Neural cell (in vitro differentiated cells): ENCODE results near the gene ASF1B. TPM values are rescaled to one million over a fixed set of nuclear protein-coding genes. Genes with fewer than 3 reads are reported as not detected.

Experiments
- H2AFZ ChIP-seq: fragments of 200-600, 300-800 bp; sonication (generic), shearing (Covaris generic); 2 replicates; pipeline ENCODE4 v1.6.0; 2014; ENCODE audit warnings: low read depth, mild to moderate bottlenecking, antibody characterized with exemption, low read length, moderate library complexity
- H3F3A ChIP-seq: fragments of 200-600 bp; shearing (Covaris generic); 2 replicates; pipeline ENCODE4 v1.6.1; 2016; ENCODE audit warnings: mild to moderate bottlenecking, moderate library complexity, mixed read lengths, antibody characterized with exemption, low read length; ENCODE audit not compliant: insufficient read depth, poor library complexity, severe bottlenecking
- H3K27ac ChIP-seq: fragments of 200-600, 300-800 bp; sonication (generic), shearing (Covaris generic); 2 replicates; pipeline ENCODE4 v1.5.1; 2014; ENCODE audit warnings: mild to moderate bottlenecking, low read length, moderate library complexity
- H3K27me3 ChIP-seq: fragments of 300-800, 200-600 bp; sonication (generic), shearing (Covaris generic); 2 replicates; pipeline ENCODE4 v1.6.0; 2014; ENCODE audit warnings: mild to moderate bottlenecking, low read depth, low read length, moderate library complexity; ENCODE audit not compliant: insufficient read depth
- H3K36me3 ChIP-seq: fragments of 300-800, 200-600 bp; sonication (generic), shearing (Covaris generic); 2 replicates; pipeline ENCODE4 v1.5.1; 2014; ENCODE audit warnings: mild to moderate bottlenecking, antibody characterized with exemption, low read length, moderate library complexity; ENCODE audit not compliant: insufficient read depth
- H3K4me2 ChIP-seq: fragments of 300-800, 200-600 bp; sonication (generic), shearing (Covaris generic); 2 replicates; pipeline ENCODE4 v1.6.0; 2014; ENCODE audit warnings: mild to moderate bottlenecking, low read length
- H3K4me3 ChIP-seq: fragments of 300-800, 200-600 bp; sonication (generic), shearing (Covaris generic); 2 replicates; pipeline ENCODE4 v1.5.1; 2014; ENCODE audit warnings: mild to moderate bottlenecking, low read length, moderate library complexity
- H3K79me2 ChIP-seq: fragments of 200-600 bp; shearing (Covaris generic); replicated peaks from 2 replicates; pipeline ENCODE4 v1.6.0; 2014; ENCODE audit warnings: mild to moderate bottlenecking, low read length, moderate library complexity; ENCODE audit not compliant: insufficient read depth
- H3K9ac ChIP-seq: fragments of 300-800, 200-600 bp; sonication (generic), shearing (Covaris generic); 2 replicates; pipeline ENCODE4 v1.6.1; 2016; ENCODE audit warnings: mild to moderate bottlenecking, low read length, mixed read lengths
- H3K9me2 ChIP-seq: fragments of 200-600 bp; shearing (Covaris generic); 2 replicates; pipeline ENCODE4 v1.6.1; 2016; ENCODE audit warnings: mild to moderate bottlenecking, low read length, mixed read lengths; ENCODE audit not compliant: insufficient read depth
- H3K9me3 ChIP-seq: fragments of 200-600, 300-800 bp; sonication (generic), shearing (Covaris generic); 2 replicates; pipeline ENCODE4 v1.6.1; 2016; ENCODE audit warnings: mild to moderate bottlenecking, mixed run types, low read length, moderate library complexity, mixed read lengths
- H4K20me1 ChIP-seq: fragments of 200-600 bp; shearing (Covaris generic); 2 replicates; pipeline ENCODE4 v1.6.1; 2016; ENCODE audit warnings: mild to moderate bottlenecking, mixed run types; ENCODE audit not compliant: insufficient read depth
- EP300 ChIP-seq: fragments of 450-650 bp; conservative IDR thresholded peaks from 2 replicates; pipeline ENCODE4 v1.6.1; 2014; ENCODE audit warnings: antibody characterized with exemption, mild to moderate bottlenecking, moderate library complexity; ENCODE audit not compliant: poor library complexity, severe bottlenecking
- EZH2 ChIP-seq: fragments of 200-600, 300-800 bp; shearing (Covaris generic), sonication (generic); IDR thresholded peaks from 2 replicates; pipeline ENCODE4 v1.6.1; 2014; ENCODE audit warnings: antibody characterized with exemption, low read length, borderline replicate concordance, mild to moderate bottlenecking; ENCODE audit not compliant: insufficient read depth, poor library complexity, severe bottlenecking
- MXI1 ChIP-seq: fragments of 450-650 bp; conservative IDR thresholded peaks from 2 replicates; pipeline ENCODE4 v1.6.1; 2014; ENCODE audit warnings: antibody characterized with exemption, mild to moderate bottlenecking; ENCODE audit not compliant: poor library complexity, severe bottlenecking
- POLR2AphosphoS5 ChIP-seq: IDR thresholded peaks from 2 replicates; pipeline ENCODE4 v1.6.1; 2012
- RAD21 ChIP-seq: fragments of 450-650 bp; conservative IDR thresholded peaks from 2 replicates; pipeline ENCODE4 v1.6.1; 2014; ENCODE audit warnings: antibody characterized with exemption, mild to moderate bottlenecking, moderate library complexity
- SMC3 ChIP-seq: fragments of 450-650 bp; conservative IDR thresholded peaks from 2 replicates; pipeline ENCODE4 v1.6.1; 2014; ENCODE audit warnings: antibody characterized with exemption, mild to moderate bottlenecking, moderate library complexity; ENCODE audit not compliant: poor library complexity
- TAF1 ChIP-seq: IDR thresholded peaks from 2 replicates; pipeline ENCODE4 v1.6.1; 2012; ENCODE audit warnings: low read depth
- polyA plus RNA-seq: library from polyadenylated mRNA; depleted of rRNA; stranded (reverse); fragments of >200 nt; gene quantifications from 2 replicates; pipeline ENCODE4 v1.2.3, GENCODE V29; 2014
- TF ChIP-seq, protein P1 (sequence below): fragments of 450-650 bp; IDR thresholded peaks from 2 replicates; pipeline ENCODE4 v1.5.1; 2014; ENCODE audit warnings: antibody characterized with exemption, mild to moderate bottlenecking, moderate library complexity; ENCODE audit not compliant: poor library complexity, severe bottlenecking
- TF ChIP-seq, protein P2 (sequence below): IDR thresholded peaks from 2 replicates; pipeline ENCODE4 v1.6.1; 2012; ENCODE audit warnings: borderline replicate concordance

ASF1B gene
- polyA plus RNA-seq, 1 donor from 2014 or later, result 0.32 TPM

DNA sequence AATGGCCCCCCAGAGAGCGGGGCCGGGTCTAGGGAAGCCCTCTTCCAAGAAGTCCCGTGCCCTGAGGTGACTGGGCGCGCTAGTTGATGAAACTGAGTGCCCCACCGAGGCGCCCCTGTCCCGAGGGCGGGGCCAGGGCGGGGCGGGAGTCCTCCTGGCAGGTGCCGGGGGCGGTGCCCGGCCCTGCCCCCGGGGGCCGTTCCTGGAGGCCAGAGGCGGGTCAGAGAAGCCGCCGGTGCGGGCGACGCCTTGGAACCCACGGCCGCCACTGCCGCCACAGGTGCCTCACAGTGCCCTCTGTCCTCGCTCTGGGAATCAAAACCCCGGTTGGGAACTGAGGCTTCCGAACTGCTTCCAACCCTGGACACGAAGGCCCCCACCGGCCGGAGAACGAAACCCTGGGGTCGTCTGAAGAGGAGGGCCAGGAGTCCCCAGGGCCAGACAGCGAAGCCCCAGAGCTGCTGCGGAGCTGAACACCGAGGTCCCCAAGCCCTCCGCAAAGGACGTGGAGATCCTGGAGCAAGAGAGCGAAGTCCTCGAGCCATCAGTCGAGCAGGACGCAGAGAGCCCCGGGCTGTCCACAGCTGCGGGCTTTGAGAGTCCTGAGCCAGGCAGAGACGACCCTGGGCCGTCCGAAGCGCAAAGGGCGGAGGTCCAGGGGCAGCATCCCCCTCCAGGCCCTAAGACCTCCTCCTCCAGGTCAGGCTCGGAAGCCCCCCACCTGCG lies 63.7 kb downstream of the ASF1B start, which contains the start of gene MISP3:
MISP3 (plus strand) TSS at position 252 of the 726 bp plus-strand sequence. CDS start 524 bp downstream, outside the sequence.
- Histone ChIP-seq H3K4me2 (no peak within 1 kb of the TSS), H3F3A (no peaks in the 10 kb centered on the region), H2AFZ (peak within 1 kb of the TSS; percentile 60), H3K4me3 (peak within 1 kb of the TSS; percentile 87), H3K36me3 (no peaks in the 10 kb centered on the region), H3K9me3 (no peaks in the 10 kb centered on the region), H3K27ac (peak within 1 kb of the TSS; percentile 53), H3K79me2 (no peaks in the 10 kb centered on the region), H4K20me1 (no peaks in the 10 kb centered on the region), H3K9me2 (no peaks in the 10 kb centered on the region), H3K9ac (peak within 1 kb of the TSS; percentile 69), H3K27me3 (peaks cover 15% of the 10 kb centered on the region)
- TF ChIP-seq, protein P1, sequence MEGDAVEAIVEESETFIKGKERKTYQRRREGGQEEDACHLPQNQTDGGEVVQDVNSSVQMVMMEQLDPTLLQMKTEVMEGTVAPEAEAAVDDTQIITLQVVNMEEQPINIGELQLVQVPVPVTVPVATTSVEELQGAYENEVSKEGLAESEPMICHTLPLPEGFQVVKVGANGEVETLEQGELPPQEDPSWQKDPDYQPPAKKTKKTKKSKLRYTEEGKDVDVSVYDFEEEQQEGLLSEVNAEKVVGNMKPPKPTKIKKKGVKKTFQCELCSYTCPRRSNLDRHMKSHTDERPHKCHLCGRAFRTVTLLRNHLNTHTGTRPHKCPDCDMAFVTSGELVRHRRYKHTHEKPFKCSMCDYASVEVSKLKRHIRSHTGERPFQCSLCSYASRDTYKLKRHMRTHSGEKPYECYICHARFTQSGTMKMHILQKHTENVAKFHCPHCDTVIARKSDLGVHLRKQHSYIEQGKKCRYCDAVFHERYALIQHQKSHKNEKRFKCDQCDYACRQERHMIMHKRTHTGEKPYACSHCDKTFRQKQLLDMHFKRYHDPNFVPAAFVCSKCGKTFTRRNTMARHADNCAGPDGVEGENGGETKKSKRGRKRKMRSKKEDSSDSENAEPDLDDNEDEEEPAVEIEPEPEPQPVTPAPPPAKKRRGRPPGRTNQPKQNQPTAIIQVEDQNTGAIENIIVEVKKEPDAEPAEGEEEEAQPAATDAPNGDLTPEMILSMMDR, result no peak
- no peak for TF ChIP-seq MXI1
- TF ChIP-seq, protein P2, sequence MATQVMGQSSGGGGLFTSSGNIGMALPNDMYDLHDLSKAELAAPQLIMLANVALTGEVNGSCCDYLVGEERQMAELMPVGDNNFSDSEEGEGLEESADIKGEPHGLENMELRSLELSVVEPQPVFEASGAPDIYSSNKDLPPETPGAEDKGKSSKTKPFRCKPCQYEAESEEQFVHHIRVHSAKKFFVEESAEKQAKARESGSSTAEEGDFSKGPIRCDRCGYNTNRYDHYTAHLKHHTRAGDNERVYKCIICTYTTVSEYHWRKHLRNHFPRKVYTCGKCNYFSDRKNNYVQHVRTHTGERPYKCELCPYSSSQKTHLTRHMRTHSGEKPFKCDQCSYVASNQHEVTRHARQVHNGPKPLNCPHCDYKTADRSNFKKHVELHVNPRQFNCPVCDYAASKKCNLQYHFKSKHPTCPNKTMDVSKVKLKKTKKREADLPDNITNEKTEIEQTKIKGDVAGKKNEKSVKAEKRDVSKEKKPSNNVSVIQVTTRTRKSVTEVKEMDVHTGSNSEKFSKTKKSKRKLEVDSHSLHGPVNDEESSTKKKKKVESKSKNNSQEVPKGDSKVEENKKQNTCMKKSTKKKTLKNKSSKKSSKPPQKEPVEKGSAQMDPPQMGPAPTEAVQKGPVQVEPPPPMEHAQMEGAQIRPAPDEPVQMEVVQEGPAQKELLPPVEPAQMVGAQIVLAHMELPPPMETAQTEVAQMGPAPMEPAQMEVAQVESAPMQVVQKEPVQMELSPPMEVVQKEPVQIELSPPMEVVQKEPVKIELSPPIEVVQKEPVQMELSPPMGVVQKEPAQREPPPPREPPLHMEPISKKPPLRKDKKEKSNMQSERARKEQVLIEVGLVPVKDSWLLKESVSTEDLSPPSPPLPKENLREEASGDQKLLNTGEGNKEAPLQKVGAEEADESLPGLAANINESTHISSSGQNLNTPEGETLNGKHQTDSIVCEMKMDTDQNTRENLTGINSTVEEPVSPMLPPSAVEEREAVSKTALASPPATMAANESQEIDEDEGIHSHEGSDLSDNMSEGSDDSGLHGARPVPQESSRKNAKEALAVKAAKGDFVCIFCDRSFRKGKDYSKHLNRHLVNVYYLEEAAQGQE, result no peak
- no peak for TF ChIP-seq EZH2
- no peak for TF ChIP-seq EP300
- no peak for TF ChIP-seq TAF1
- no peak for TF ChIP-seq POLR2AphosphoS5
- TF ChIP-seq RAD21, result no peak
- no peak for TF ChIP-seq SMC3

DNA sequence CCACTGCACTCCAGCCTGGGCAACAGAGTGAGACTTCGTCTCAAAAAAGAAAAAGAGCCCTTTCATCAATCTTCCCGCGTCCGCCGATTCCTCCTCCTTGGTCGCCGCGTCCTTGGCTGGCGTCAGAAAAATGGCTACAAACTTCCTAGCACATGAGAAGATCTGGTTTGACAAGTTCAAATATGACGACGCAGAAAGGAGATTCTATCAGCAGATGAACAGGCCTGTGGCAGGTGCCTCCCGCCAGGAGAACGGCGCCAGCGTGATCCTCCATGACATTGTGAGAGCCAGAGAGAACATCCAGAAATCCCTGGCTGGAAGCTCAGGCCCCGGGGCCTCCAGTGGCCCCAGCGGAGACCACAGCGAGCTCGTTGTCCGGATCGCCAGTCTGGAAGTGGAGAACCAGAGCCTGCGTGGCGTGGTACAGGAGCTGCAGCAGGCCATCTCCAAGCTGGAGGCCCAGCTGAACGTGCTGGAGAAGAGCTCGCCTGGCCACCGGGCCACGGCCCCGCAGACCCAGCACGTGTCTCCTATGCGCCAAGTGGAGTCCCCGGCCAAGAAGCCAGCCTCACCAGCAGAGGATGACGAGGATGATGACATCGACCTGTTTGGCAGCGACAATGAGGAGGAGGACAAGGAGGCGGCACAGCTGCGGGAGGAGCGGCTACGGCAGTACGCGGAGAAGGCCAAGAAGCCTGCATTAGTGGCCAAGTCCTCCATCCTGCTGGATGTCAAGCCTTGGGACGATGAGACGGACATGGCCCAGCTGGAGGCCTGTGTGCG lies 65.9 kb downstream of the ASF1B start:
- Histone ChIP-seq H3K36me3 (no peaks in the 10 kb centered on the region), H2AFZ (no peak overlapping the region), H3K9me2 (no peaks in the 10 kb centered on the region), H3F3A (no peaks in the 10 kb centered on the region), H3K9me3 (no peaks in the 10 kb centered on the region), H3K9ac (no peak overlapping the region), H4K20me1 (no peaks in the 10 kb centered on the region), H3K4me2 (no peak overlapping the region), H3K4me3 (no peak overlapping the region), H3K27ac (no peak overlapping the region), H3K27me3 (peaks cover 15% of the 10 kb centered on the region), H3K79me2 (no peaks in the 10 kb centered on the region)
- no peak for TF ChIP-seq MXI1
- TF ChIP-seq EZH2, result no peak
- no peak for TF ChIP-seq POLR2AphosphoS5

Other genes starting within 250 kb of the ASF1B start
- gene BRME1, start 230.5 kb downstream of the ASF1B start, polyA plus RNA-seq, result 6.2 and 8.5 TPM in 2 replicates
- gene CC2D1A, start 230.4 kb downstream of the ASF1B start, polyA plus RNA-seq, result 24.5 and 26.9 TPM in 2 replicates
- not detected in 2 replicates for gene PODNL1, start 198.2 kb downstream of the ASF1B start, polyA plus RNA-seq
- gene DCAF15, start 184.1 kb downstream of the ASF1B start, polyA plus RNA-seq, result 39.4 and 57.6 TPM in 2 replicates
- 2.2 and 3.0 TPM in 2 replicates for gene RFX1, start 130.3 kb downstream of the ASF1B start, polyA plus RNA-seq
- gene RLN3, start 108.4 kb downstream of the ASF1B start, polyA plus RNA-seq, result not detected in 2 replicates
- 1.0 and 1.6 TPM in 2 replicates for gene IL27RA, start 104.8 kb downstream of the ASF1B start, polyA plus RNA-seq
- gene PALM3, start 74.5 kb downstream of the ASF1B start, polyA plus RNA-seq, result 0.33 TPM in 1 of 2 replicates, not detected in the other
- gene MISP3, start 63.8 kb downstream of the ASF1B start, polyA plus RNA-seq, result 3.7 and 8.2 TPM in 2 replicates
- not detected in 2 replicates for gene C19orf67, start 50.8 kb downstream of the ASF1B start, polyA plus RNA-seq
- 32.4 and 38.1 TPM in 2 replicates for gene SAMD1, start 45.8 kb downstream of the ASF1B start, polyA plus RNA-seq
- gene PRKACA, start 18.8 kb downstream of the ASF1B start, polyA plus RNA-seq, result 11.7 and 28.1 TPM in 2 replicates
- 22.2 and 28.5 TPM in 2 replicates for gene ADGRL1, start 69.6 kb upstream of the ASF1B start, polyA plus RNA-seq
- gene ADGRE5, start 244.9 kb upstream of the ASF1B start, polyA plus RNA-seq, result 0.51 and 0.96 TPM in 2 replicates